Measurements from ENCODE around the gene IGSF21.

GRCh38 chr1:18358600-18358999 lies 251.0 kb downstream of the IGSF21 start:
- TF ChIP-seq CTCF (IDR thresholded peaks at IDR 0.05; ENCODE audit: low read depth, low read length) (no peak), EZH2phosphoT487 (IDR thresholded peaks at IDR 0.05; ENCODE audit: low read depth) (no peak)

Measured in OCI-LY3 (cell line).